GM12875 (cell line): ENCODE results near the gene EZR.

Experiments
- H3K4me3 ChIP-seq: one replicate; pipeline ENCODE4 v1.5.1; 2011; ENCODE audit warnings: low read depth, low read length, control low read depth
- TF ChIP-seq, protein P1 (sequence below): IDR thresholded peaks from 2 replicates; pipeline ENCODE4 v1.5.1; 2011; ENCODE audit warnings: low read depth, mild to moderate bottlenecking, control low read depth, inconsistent platforms, low read length, moderate library complexity, borderline replicate concordance; ENCODE audit not compliant: insufficient read depth

The EZR gene

GRCh38 chr6:158753811-158754210, 65.4 kb downstream of the EZR start:
- H3K4me3 ChIP-seq = no peak overlapping the region
- TF ChIP-seq, protein P1, sequence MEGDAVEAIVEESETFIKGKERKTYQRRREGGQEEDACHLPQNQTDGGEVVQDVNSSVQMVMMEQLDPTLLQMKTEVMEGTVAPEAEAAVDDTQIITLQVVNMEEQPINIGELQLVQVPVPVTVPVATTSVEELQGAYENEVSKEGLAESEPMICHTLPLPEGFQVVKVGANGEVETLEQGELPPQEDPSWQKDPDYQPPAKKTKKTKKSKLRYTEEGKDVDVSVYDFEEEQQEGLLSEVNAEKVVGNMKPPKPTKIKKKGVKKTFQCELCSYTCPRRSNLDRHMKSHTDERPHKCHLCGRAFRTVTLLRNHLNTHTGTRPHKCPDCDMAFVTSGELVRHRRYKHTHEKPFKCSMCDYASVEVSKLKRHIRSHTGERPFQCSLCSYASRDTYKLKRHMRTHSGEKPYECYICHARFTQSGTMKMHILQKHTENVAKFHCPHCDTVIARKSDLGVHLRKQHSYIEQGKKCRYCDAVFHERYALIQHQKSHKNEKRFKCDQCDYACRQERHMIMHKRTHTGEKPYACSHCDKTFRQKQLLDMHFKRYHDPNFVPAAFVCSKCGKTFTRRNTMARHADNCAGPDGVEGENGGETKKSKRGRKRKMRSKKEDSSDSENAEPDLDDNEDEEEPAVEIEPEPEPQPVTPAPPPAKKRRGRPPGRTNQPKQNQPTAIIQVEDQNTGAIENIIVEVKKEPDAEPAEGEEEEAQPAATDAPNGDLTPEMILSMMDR = no peak

GRCh38 chr6:158752613-158753012, 66.6 kb downstream of the EZR start:
- no peak overlapping the region for H3K4me3 ChIP-seq
- TF ChIP-seq, protein P1 = peak; percentile 22; the same call in 1 of the 2 replicates

DNA sequence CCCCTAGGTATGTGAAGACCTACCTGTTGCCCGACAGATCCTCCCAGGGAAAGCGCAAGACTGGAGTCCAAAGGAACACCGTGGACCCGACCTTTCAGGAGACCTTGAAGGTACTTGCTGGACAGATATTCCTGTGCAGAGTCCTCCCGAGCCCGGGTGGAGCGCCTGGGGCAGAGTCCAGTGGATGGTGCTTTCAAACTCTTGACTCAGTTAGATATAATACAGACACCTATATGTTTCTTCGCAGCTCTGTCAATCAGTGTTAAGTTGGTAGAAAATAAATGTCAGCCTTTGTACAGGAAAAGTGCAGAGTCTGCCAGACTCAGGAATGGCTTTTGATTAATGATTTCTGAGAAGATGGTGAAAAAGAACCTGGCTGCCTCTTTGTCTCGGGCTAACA, 67.2 kb downstream of the EZR start:
- TF ChIP-seq, protein P1 = no peak
- H3K4me3 ChIP-seq = no peak overlapping the region

DNA sequence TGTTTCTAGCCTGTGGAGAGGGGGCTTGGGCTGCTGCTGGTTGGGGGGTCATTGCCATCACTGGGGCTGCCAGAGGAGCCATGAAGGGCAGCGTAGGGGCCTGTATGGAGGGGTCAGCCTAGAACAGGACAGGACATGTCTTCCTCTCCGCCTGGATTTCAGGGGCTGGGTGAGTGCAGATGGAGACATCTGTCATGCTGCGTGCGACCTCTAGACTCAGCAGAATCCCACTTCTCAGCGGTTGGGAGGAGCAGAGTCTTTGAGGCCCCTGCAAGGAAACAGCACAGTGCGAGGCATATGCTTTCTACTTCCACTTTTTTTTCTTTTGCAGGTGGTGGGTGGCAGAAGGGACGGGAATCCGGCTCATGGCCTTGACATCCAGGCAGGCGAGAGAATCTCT, 67.9 kb downstream of the EZR start:
- TF ChIP-seq, protein P1 = no peak
- H3K4me3 ChIP-seq = no peak overlapping the region

GRCh38 chr6:158744986-158745430, 74.2 kb downstream of the EZR start:
- TF ChIP-seq, protein P1 = no peak
- no peak overlapping the region for H3K4me3 ChIP-seq

DNA sequence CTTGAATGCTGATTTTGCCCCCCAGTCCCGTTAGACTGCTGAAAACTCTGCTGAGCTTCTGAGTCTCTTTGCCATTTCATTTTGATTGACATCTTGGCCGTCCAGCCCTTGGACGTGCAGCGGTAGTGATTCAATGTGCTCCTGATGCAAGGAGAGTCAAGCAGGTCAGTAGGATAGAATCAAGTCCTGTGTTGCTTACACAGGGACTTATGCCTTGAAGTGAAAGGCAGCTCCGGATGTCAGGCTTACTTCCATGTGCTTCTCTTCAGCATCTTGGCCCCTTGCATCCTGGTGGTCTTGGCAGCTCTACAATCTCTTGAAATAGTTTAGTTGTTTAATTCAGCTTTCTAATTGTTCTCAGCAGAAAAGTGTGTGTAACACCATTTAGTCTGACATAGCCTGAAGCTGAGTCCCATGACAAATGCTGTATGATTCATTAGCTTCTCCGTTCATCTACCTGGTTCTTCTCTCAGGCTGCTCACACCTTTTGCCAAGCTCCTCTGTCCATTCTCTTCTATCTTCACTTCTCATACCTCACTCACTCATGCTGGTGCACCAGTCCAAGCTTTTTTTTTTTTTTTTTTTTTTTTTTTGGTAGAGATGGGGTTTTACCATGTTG, 76.0 kb downstream of the EZR start:
- TF ChIP-seq, protein P1 = no peak
- H3K4me3 ChIP-seq = no peak overlapping the region

- TF ChIP-seq, protein P1 = no peak
- no peak overlapping the region for H3K4me3 ChIP-seq
These were observed 79.5 kb downstream of the EZR start for GRCh38 chr6:158739673-158740072.
